ENCODE data around the gene CORO1C. TPM values are rescaled to one million over a fixed set of nuclear protein-coding genes. Genes with fewer than 3 reads are reported as not detected.

CORO1C gene
- total and polyA plus RNA-seq, 9 of the 15 experiments (the other 6 are each of a cell fraction or from before 2014, with no cell fraction given): 55.2 to 280 (median 150) TPM

DNA sequence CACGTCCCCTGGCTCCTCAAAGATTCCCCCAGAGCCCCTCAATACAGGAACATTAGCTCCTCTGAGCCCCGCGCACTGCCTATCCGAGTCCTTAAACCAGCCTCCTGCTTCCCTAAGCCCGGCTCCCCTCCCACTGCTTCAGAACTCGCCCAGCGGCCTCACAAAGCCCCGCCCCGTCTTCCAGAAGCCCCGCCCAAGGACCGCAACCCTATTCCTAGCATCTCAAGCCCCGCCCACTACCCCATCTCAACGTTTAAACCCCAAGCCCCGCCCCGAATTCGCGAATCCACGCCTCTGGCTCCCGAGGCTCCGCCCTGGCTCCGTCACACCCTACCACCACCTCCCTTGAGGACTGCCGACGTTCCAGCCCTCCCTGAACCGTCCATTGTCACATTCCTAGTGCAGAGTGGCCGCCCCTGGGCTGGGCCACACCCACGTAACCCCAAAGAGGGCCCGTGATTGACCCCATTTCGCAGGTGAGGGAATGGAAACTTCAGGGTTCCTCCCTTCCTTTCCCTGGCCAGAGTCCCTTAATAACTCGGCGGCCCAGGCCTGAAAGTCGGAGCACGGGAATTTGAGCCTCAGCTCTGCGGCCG is 646 bp upstream of the CORO1C start (continued):
- TF ChIP-seq, protein P1, sequence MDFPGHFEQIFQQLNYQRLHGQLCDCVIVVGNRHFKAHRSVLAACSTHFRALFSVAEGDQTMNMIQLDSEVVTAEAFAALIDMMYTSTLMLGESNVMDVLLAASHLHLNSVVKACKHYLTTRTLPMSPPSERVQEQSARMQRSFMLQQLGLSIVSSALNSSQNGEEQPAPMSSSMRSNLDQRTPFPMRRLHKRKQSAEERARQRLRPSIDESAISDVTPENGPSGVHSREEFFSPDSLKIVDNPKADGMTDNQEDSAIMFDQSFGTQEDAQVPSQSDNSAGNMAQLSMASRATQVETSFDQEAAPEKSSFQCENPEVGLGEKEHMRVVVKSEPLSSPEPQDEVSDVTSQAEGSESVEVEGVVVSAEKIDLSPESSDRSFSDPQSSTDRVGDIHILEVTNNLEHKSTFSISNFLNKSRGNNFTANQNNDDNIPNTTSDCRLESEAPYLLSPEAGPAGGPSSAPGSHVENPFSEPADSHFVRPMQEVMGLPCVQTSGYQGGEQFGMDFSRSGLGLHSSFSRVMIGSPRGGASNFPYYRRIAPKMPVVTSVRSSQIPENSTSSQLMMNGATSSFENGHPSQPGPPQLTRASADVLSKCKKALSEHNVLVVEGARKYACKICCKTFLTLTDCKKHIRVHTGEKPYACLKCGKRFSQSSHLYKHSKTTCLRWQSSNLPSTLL (IDR thresholded peaks at IDR 0.05): no peak
- TF ChIP-seq EP400 (IDR thresholded peaks at IDR 0.05) (0 out of 2 replicates have a peak, but pooled peaks have one; percentile 11), MEIS2 (IDR thresholded peaks at IDR 0.05; ENCODE audit: partially characterized antibody) (no peak), KLF6 (CRISPR knock-in tag; IDR thresholded peaks at IDR 0.05; ENCODE audit: borderline replicate concordance) (no peak), ZFX (CRISPR knock-in tag; IDR thresholded peaks at IDR 0.05) (peak; percentile 89), FIP1L1 (IDR thresholded peaks at IDR 0.05; ENCODE audit: low read depth, low read length, poor library complexity, severe bottlenecking) (no peak), POLR2G (IDR thresholded peaks at IDR 0.05; ENCODE audit: low read depth, low read length) (peak; percentile 48), KAT8 (IDR thresholded peaks at IDR 0.05; ENCODE audit: low read depth) (no peak), ZNF23 (CRISPR knock-in tag; IDR thresholded peaks at IDR 0.05) (no peak), ZNF830 (CRISPR knock-in tag; IDR thresholded peaks at IDR 0.05) (no peak), MYBL2 (IDR thresholded peaks at IDR 0.05; ENCODE audit: low read depth) (no peak), MYBL2 (CRISPR knock-in tag; IDR thresholded peaks at IDR 0.05; ENCODE audit: borderline replicate concordance) (no peak), E2F3 (CRISPR knock-in tag; IDR thresholded peaks at IDR 0.05) (no peak), ZNF695 (CRISPR knock-in tag; IDR thresholded peaks at IDR 0.05) (no peak), FOXJ3 (CRISPR knock-in tag; IDR thresholded peaks at IDR 0.05) (no peak), MEF2D (tag; conservative IDR thresholded peaks at IDR 0.05; ENCODE audit: low read depth) (no peak), ZNF561 (CRISPR knock-in tag; conservative IDR thresholded peaks at IDR 0.05) (no peak)
- TF ChIP-seq, protein P2, sequence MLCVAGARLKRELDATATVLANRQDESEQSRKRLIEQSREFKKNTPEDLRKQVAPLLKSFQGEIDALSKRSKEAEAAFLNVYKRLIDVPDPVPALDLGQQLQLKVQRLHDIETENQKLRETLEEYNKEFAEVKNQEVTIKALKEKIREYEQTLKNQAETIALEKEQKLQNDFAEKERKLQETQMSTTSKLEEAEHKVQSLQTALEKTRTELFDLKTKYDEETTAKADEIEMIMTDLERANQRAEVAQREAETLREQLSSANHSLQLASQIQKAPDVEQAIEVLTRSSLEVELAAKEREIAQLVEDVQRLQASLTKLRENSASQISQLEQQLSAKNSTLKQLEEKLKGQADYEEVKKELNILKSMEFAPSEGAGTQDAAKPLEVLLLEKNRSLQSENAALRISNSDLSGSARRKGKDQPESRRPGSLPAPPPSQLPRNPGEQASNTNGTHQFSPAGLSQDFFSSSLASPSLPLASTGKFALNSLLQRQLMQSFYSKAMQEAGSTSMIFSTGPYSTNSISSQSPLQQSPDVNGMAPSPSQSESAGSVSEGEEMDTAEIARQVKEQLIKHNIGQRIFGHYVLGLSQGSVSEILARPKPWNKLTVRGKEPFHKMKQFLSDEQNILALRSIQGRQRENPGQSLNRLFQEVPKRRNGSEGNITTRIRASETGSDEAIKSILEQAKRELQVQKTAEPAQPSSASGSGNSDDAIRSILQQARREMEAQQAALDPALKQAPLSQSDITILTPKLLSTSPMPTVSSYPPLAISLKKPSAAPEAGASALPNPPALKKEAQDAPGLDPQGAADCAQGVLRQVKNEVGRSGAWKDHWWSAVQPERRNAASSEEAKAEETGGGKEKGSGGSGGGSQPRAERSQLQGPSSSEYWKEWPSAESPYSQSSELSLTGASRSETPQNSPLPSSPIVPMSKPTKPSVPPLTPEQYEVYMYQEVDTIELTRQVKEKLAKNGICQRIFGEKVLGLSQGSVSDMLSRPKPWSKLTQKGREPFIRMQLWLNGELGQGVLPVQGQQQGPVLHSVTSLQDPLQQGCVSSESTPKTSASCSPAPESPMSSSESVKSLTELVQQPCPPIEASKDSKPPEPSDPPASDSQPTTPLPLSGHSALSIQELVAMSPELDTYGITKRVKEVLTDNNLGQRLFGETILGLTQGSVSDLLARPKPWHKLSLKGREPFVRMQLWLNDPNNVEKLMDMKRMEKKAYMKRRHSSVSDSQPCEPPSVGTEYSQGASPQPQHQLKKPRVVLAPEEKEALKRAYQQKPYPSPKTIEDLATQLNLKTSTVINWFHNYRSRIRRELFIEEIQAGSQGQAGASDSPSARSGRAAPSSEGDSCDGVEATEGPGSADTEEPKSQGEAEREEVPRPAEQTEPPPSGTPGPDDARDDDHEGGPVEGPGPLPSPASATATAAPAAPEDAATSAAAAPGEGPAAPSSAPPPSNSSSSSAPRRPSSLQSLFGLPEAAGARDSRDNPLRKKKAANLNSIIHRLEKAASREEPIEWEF (CRISPR knock-in tag; IDR thresholded peaks at IDR 0.05): no peak
- TF ChIP-seq, protein P3, sequence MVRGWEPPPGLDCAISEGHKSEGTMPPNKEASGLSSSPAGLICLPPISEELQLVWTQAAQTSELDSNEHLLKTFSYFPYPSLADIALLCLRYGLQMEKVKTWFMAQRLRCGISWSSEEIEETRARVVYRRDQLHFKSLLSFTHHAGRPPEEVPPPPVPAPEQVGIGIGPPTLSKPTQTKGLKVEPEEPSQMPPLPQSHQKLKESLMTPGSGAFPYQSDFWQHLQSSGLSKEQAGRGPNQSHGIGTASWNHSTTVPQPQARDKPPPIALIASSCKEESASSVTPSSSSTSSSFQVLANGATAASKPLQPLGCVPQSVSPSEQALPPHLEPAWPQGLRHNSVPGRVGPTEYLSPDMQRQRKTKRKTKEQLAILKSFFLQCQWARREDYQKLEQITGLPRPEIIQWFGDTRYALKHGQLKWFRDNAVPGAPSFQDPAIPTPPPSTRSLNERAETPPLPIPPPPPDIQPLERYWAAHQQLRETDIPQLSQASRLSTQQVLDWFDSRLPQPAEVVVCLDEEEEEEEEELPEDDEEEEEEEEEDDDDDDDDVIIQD (CRISPR knock-in tag; IDR thresholded peaks at IDR 0.05): no peak
- TF ChIP-seq, protein P4, sequence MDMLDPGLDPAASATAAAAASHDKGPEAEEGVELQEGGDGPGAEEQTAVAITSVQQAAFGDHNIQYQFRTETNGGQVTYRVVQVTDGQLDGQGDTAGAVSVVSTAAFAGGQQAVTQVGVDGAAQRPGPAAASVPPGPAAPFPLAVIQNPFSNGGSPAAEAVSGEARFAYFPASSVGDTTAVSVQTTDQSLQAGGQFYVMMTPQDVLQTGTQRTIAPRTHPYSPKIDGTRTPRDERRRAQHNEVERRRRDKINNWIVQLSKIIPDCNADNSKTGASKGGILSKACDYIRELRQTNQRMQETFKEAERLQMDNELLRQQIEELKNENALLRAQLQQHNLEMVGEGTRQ (CRISPR knock-in tag; IDR thresholded peaks at IDR 0.05): no peak
